Psoas muscle (tissue), 8 donors: ENCODE data around the gene FAM149B1. TPM values are rescaled to one million over a fixed set of nuclear protein-coding genes. Genes with fewer than 3 reads are reported as not detected.

Source experiments
- ATAC-seq, 4 donors: fragments of 200-7000 bp; cut with Tn5 transposase; one replicate each; pipeline ENCODE4 v1.9.1; 2020; ENCODE audit warnings: moderate library complexity in 3 of 4, mild to moderate bottlenecking in 2 of 4
- DNase-seq, 2 donors: peaks; one replicate each; pipeline ENCODE4 v3.0.0-alpha.2; 2020
- H3K27ac ChIP-seq: fragments of 200-600 bp; one replicate; pipeline ENCODE4 v1.8.0; 2022
- H3K27me3 ChIP-seq, 3 donors: fragments of 200-600 bp in 1 of 3; one replicate each; pipeline versions ENCODE4 v1.6.1 to v1.8.0; 2013 to 2022; ENCODE audit warnings: low read length in 2 of 3, mild to moderate bottlenecking in 2 of 3, moderate library complexity in 1 of 3; ENCODE audit not compliant: insufficient read depth in 3 of 3
- H3K36me3 ChIP-seq, 2 donors: fragments of 200-600 bp in 1 of 2; one replicate each; pipeline versions ENCODE4 v1.6.1 to v1.8.0; 2013 to 2022; ENCODE audit warnings: low read depth in 1 of 2, mild to moderate bottlenecking in 1 of 2, moderate library complexity in 1 of 2; ENCODE audit not compliant: insufficient read depth in 1 of 2
- H3K4me1 ChIP-seq: fragments of 200-600 bp; one replicate; pipeline ENCODE4 v1.8.0; 2022
- H3K4me3 ChIP-seq: fragments of 200-600 bp; one replicate; pipeline ENCODE4 v1.8.0; 2022; ENCODE audit warnings: mild to moderate bottlenecking
- H3K9me3 ChIP-seq: fragments of 200-600 bp; one replicate; pipeline ENCODE4 v1.8.0; 2022
- WGBS, 3 donors: extraction: QIAGEN DNeasy Blood & Tissue Kit; methylation state at CpG; one replicate each; pipeline versions ENCODE4 v1.1.6 to v1.1.7; 2013; 5-methylcytosine and 5-hydroxymethylcytosine counted together
- intact Hi-C, 2 donors: fragments of 100-400 bp; cut with DNase I; formaldehyde crosslinking; loops; one replicate each; pipeline versions ENCODE4 v1.11.0 to v1.14.2; 2022
- polyA plus RNA-seq, 3 donors: library from polyadenylated mRNA; stranded (reverse); fragments of 200-250 nt; gene quantifications; one replicate each; pipeline ENCODE4 v1.2.3, GENCODE V29; 2013
- total RNA-seq, 4 donors: library from RNA; stranded (reverse); fragmentation: NEBNext Ultra II Directional in 2 of 4; extraction: Animal tissue kit (Norgen Biotek cat#: 25700) in 2 of 4; gene quantifications; one replicate each; pipeline versions ENCODE4 v1.2.1 to v1.2.4, GENCODE V29; 2021 to 2023
- TF ChIP-seq, protein P1 (sequence below): fragments of 200-600 bp; IDR thresholded peaks from one replicate; pipeline ENCODE4 v1.8.0; 2022; ENCODE audit warnings: antibody characterized with exemption
- donor health status: healthy with polysubstance abuse.
- donor health status: DM: no; HTN: no; CAD: no; lungs with moderate emphysema.
- donor health status: Bipolar disorder and iron deficiency.
- donor health status: healthy.
- donor health status: DM: yes; HTN: yes; CAD: no.
- donor health status: DM: no; HTN: no; CAD: no.
- donor health status: DM: no; HTN: no; CAD: no.
- donor health status: DM: yes; HTN: yes; CAD: no.

The FAM149B1 gene
- total and polyA plus RNA-seq, 7 donors, result 8.2 to 18.1 (median 10.8) TPM

DNA sequence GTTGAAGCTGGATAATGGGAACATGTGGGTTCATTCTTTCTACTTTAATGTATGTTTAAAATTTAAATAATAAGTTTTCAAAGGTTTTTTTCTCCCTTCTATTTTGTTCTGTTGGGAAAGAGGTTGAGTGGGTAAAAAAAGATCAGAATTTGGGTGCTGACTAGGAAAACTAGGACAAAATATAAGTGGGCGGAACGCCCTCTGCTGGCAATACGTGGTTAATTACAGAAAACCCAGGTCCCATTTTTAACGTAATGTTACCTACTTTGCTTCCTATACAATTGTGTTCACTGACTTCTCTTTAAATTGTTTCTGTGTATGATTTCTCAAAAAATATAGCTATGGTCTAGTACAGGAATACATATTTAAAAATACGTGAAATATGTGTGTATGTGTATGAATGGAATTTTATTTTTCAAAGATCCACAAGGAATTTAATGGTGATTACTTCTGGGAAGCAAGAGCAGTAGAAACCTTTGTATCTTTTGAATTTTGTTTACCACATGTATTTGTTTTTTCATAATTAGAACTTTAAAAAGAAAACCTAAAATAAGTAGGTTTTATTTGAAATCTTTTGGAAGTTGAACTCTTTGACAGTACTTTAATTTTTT lies 8.8 kb upstream of the FAM149B1 start:
- peak; percentile 29 to 63 for DNase-seq
- Histone ChIP-seq H3K9me3 (no peaks in the 10 kb centered on the region), H3K36me3 (peaks cover 8 to 85% of the 10 kb centered on the region in 2 donors), H3K27ac (no peak overlapping the region), H3K27me3 (no peaks in the 10 kb centered on the region), H3K4me3 (no peak overlapping the region), H3K4me1 (peaks cover 19% of the 10 kb centered on the region)
- TF ChIP-seq, protein P1, sequence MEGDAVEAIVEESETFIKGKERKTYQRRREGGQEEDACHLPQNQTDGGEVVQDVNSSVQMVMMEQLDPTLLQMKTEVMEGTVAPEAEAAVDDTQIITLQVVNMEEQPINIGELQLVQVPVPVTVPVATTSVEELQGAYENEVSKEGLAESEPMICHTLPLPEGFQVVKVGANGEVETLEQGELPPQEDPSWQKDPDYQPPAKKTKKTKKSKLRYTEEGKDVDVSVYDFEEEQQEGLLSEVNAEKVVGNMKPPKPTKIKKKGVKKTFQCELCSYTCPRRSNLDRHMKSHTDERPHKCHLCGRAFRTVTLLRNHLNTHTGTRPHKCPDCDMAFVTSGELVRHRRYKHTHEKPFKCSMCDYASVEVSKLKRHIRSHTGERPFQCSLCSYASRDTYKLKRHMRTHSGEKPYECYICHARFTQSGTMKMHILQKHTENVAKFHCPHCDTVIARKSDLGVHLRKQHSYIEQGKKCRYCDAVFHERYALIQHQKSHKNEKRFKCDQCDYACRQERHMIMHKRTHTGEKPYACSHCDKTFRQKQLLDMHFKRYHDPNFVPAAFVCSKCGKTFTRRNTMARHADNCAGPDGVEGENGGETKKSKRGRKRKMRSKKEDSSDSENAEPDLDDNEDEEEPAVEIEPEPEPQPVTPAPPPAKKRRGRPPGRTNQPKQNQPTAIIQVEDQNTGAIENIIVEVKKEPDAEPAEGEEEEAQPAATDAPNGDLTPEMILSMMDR, result peak; percentile 77
- ATAC-seq, result peak in 2 of 4 donors; percentile 50 to 79
- 12 to 14% (median 12%) methylated on average over 5 of the region's 5 CpGs for WGBS, 3 donors
- intact Hi-C loops, result loop anchor here (2.0 to 5.0 kb wide), 2 partner anchors 62 kb away; partner anchors contain the start of gene P4HA1 (in 2 of the 2)

DNA sequence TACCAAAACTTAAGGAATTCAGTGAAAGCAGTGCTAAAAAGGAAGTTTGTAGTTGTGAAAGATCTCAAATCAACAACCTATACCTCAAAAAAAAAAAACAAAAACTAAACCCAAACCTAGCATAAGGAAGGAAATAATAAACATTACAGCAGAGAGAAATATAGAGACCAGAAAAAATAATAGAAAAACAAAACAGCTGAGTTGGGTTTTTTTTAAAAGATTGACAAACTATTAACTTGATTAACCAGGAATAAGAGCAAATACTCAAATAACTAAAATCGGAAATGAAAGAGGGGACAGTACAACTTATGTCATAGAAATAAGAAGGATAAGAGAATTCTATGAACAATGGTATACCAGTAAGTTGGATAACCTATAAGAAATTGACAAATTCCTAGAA lies 6.8 kb upstream of the FAM149B1 start:
- peaks cover 24% of the 10 kb centered on the region for H3K4me1 ChIP-seq
- intact Hi-C loops, result loop anchor here in 1 of 2 donors (10.0 kb wide), 1 partner anchor 796 kb away; no protein-coding TSS in a partner anchor
- H3K27me3 ChIP-seq, result no peaks in the 10 kb centered on the region
- 88 to 97% (median 96%) methylated on average over 1 of the region's 1 CpG for WGBS, 3 donors
- no peaks in the 10 kb centered on the region for H3K9me3 ChIP-seq
- H3K36me3 ChIP-seq, result peaks cover 8 to 72% of the 10 kb centered on the region in 2 donors
- peak overlapping the region; percentile 19 for H3K27ac ChIP-seq
- TF ChIP-seq, protein P1, result no peak
- ATAC-seq (no peak), DNase-seq (no peak)
- H3K4me3 ChIP-seq, result no peak overlapping the region

DNA sequence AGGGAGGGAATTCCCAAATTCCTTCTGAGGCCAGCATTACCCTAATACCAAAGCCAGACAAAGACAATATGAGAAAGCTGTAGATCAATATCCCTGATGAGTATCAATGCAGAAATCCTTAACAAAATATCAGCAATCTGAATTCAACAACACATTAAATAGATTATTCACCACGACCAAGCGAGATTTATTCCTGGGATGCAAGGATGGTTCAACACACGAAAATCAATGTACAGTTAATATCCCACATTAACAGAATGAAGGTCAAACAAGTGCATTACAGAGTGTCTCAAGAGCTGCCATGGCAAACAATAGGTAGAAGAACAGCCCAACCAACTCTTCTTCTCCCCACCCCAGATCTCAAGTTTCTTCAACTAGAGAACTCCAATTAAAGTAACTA lies 6.3 kb upstream of the FAM149B1 start:
- TF ChIP-seq, protein P1, result no peak
- Histone ChIP-seq H3K4me1 (peaks cover 30% of the 10 kb centered on the region), H3K27me3 (no peaks in the 10 kb centered on the region), H3K4me3 (no peak overlapping the region), H3K36me3 (peaks cover 8 to 66% of the 10 kb centered on the region in 2 donors), H3K27ac (no peak overlapping the region), H3K9me3 (no peaks in the 10 kb centered on the region)
- ATAC-seq, result no peak
- WGBS, 3 donors, result 82 to 89% (median 85%) methylated on average over 3 of the region's 3 CpGs
- intact Hi-C loops, result loop anchor here in 1 of 2 donors (10.0 kb wide), 1 partner anchor 797 kb away; no protein-coding TSS in a partner anchor
- no peak for DNase-seq

DNA sequence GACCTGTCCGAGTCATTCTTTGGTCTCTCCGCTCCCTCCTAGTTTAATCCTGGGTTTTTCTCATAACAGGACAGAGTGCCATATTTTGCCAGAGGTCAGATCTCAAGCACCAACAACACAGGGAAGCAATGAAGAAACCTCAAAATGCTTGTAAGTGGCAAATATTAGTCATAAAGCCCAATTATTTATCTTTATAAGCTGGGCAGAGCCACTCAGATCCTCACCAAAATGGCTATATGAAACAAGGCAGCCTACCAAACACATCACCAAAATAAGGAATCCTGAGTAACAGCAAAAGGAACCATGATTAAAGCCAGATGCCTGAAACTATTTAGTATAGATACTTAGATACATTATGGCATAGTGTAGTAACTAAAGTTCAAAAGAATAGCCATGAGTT lies 4.8 kb upstream of the FAM149B1 start:
- Histone ChIP-seq H3K4me3 (no peak overlapping the region), H3K4me1 (peaks cover 37% of the 10 kb centered on the region), H3K27me3 (no peaks in the 10 kb centered on the region), H3K9me3 (no peaks in the 10 kb centered on the region), H3K36me3 (peaks cover 8 to 53% of the 10 kb centered on the region in 2 donors), H3K27ac (no peak overlapping the region)
- ATAC-seq, result no peak
- WGBS, 3 donors, result 95 to 98% (median 98%) methylated on average over 2 of the region's 2 CpGs
- TF ChIP-seq, protein P1, result no peak
- intact Hi-C loops, result loop anchor here in 1 of 2 donors (10.0 kb wide), 1 partner anchor 798 kb away; no protein-coding TSS in a partner anchor
- DNase-seq, result no peak
